Measurements from ENCODE around the gene RIPK4. TPM values are rescaled to one million over a fixed set of nuclear protein-coding genes. Genes with fewer than 3 reads are reported as not detected.

Gene RIPK4
- total RNA-seq, 1 donor from 2014 or later, result 28.0 TPM

DNA sequence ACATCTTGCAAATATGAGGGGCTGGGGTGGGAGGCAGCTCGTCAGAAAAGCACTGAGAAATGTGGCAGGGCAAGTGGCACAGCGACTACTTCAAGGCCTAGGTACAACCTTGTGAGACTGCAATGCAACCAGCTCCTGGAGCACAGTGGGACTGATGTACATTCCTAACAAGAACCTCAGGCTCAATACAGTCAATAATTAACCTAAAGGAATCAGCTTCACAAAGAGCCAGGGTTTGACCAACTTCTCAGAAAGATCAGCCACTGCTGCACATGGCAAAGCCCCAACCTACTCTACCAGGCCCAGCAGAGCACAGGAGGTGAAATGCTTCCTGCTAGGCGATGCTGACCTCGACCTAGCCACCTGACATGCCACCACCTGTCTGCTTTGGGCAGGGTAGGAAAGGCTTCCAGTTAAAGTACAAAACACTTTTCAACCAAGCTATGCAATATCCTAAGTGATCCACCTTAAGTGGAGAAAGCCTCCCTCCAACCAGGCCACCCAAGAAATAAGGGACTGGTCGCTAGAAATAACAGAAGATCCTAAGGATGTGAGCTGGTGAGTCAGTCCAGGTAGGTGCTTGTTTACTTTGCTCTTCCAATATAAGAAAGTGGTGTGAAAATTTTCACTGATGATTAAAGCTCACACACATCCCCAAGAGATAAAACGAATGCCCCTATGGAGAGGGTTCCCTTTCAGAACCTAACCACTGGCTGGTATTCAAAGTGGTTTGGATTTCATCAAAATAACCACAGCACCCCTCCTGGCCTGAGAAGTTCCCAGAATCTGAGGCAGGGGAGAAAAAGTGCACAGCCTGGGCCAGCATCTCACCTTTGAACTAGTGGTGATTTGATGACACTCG is 2.1 kb downstream of the RIPK4 start:
- peak overlapping the region; percentile 88 for H3K27ac ChIP-seq
- peaks cover 29% of the 10 kb centered on the region for H3K27me3 ChIP-seq
- no peaks in the 10 kb centered on the region for H3K36me3 ChIP-seq
- TF ChIP-seq POLR2A (IDR thresholded peaks at IDR 0.05) (no peak), POLR2AphosphoS5 (IDR thresholded peaks at IDR 0.05; ENCODE audit: insufficient read depth in 1 of 2, low read depth in 1 of 2) (peak in 1 of 2 donors; percentile 42), CTCF (IDR thresholded peaks at IDR 0.05) (no peak)
- no peaks in the 10 kb centered on the region for H3K9me3 ChIP-seq
- no peak for DNase-seq (ENCODE audit: extremely low spot score in 2 of 2)
- H3K4me1 ChIP-seq, result peaks cover 52% of the 10 kb centered on the region
- intact Hi-C loops (cut with DNase I), result no loop called here
- peak overlapping the region in 1 of 2 donors; percentile 59 for H3K4me3 ChIP-seq

DNA sequence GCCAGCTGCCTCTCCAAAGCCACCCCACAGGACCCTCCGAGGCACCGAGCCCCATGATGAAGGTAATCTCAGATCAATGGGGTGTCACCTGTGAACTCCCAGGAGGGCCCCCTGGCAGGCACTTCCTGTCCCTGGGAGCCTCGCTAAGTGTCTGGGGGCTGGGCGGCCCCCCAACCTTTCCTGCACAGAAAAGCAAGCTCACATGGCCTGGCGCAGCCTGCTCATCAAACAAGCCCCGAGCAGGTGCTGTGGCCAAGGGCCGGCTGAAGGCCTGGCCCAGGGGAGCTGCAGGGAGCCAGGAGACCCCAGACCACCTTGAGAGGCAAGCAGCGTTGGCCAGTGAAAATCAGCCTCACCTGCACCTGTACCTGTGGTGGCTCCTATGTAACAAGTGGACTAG is 2.9 kb downstream of the RIPK4 start:
- Histone ChIP-seq H3K27me3 (peaks cover 29% of the 10 kb centered on the region), H3K4me1 (peaks cover 50% of the 10 kb centered on the region)

DNA sequence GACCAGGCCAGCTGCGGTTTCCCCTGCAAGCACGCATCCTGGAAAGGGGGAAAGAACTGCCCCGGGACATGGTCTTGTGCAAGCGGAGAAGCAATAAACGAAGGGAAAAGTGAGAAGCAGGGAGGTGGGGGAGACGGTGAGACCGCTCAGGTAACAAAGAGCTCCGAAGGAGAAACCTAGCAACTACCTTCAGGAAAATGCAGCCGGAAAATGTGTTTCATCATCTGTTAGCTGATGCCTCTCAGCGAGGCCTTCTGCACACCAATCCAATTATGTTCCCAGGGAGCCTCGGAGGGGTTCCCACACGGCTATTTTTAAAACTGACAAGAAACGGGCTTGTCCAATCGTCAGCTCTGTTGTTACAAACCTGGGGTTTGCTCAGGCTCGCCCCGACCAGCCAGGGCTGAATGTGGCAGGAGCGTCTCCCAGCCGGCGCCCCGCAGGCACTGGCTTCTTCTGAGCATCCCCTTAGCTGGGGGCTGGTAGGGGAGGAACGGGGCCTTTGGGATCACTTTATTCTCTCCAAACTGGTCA is 3.4 kb downstream of the RIPK4 start:
- TF ChIP-seq CTCF (IDR thresholded peaks at IDR 0.05) (no peak), POLR2A (IDR thresholded peaks at IDR 0.05) (no peak), POLR2AphosphoS5 (IDR thresholded peaks at IDR 0.05; ENCODE audit: insufficient read depth in 1 of 2, low read depth in 1 of 2) (no peak)
- Histone ChIP-seq H3K4me1 (peaks cover 44% of the 10 kb centered on the region), H3K36me3 (no peaks in the 10 kb centered on the region), H3K9me3 (no peaks in the 10 kb centered on the region), H3K27ac (no peak overlapping the region), H3K4me3 (peak overlapping the region in 1 of 2 donors; percentile 59), H3K27me3 (peaks cover 24% of the 10 kb centered on the region)
- no peak for DNase-seq (ENCODE audit: extremely low spot score in 2 of 2)
- intact Hi-C loops (cut with DNase I), result no loop called here

More for the DNA sequence above, 2.9 kb downstream of the RIPK4 start:
- Histone ChIP-seq H3K36me3 (no peaks in the 10 kb centered on the region), H3K4me3 (peak overlapping the region in 1 of 2 donors; percentile 59), H3K27ac (peak overlapping the region; percentile 33), H3K9me3 (no peaks in the 10 kb centered on the region)
- no peak for TF ChIP-seq CTCF (IDR thresholded peaks at IDR 0.05)
- TF ChIP-seq POLR2AphosphoS5 (IDR thresholded peaks at IDR 0.05; ENCODE audit: insufficient read depth in 1 of 2, low read depth in 1 of 2), result no peak
- intact Hi-C loops (cut with DNase I), result no loop called here
- no peak for DNase-seq (ENCODE audit: extremely low spot score in 2 of 2)

GRCh38 chr21:41762753-41763152 is 4.1 kb downstream of the RIPK4 start:
- no peaks in the 10 kb centered on the region for H3K9me3 ChIP-seq
- no peak overlapping the region for H3K27ac ChIP-seq
- H3K4me1 ChIP-seq, result peaks cover 37% of the 10 kb centered on the region
- H3K27me3 ChIP-seq, result peaks cover 20% of the 10 kb centered on the region
- H3K4me3 ChIP-seq, result no peak overlapping the region
- TF ChIP-seq POLR2A (IDR thresholded peaks at IDR 0.05), result no peak
- no peak for TF ChIP-seq CTCF (IDR thresholded peaks at IDR 0.05)
- TF ChIP-seq POLR2AphosphoS5 (IDR thresholded peaks at IDR 0.05; ENCODE audit: insufficient read depth in 1 of 2, low read depth in 1 of 2), result no peak
- DNase-seq (ENCODE audit: extremely low spot score in 2 of 2), result no peak
- H3K36me3 ChIP-seq, result no peaks in the 10 kb centered on the region
- intact Hi-C loops (cut with DNase I), result no loop called here
